ENCODE data around the gene PTPN2.

- TF ChIP-seq CTCF (IDR thresholded peaks at IDR 0.05; ENCODE audit: insufficient read depth, low read depth, low read length) (no peak), EZH2 (IDR thresholded peaks at IDR 0.05; ENCODE audit: insufficient read depth, low read length) (no peak)
Measured at GRCh38 chr18:12765586-12765985, 118.5 kb downstream of the PTPN2 start.

All from astrocyte (in vitro differentiated cells and primary cell).